Myometrial cell (primary cell): ENCODE results near the gene NADK. TPM values are rescaled to one million over a fixed set of nuclear protein-coding genes. Genes with fewer than 3 reads are reported as not detected.

ENCODE experiments used
- total RNA-seq: library from RNA; depleted of rRNA; stranded (reverse); fragments of >200 nt; gene quantifications from 2 replicates; pipeline ENCODE4 v1.2.3, GENCODE V29; 2015

Gene NADK
- total RNA-seq: 38.1 and 45.0 TPM in 2 replicates

DNA sequence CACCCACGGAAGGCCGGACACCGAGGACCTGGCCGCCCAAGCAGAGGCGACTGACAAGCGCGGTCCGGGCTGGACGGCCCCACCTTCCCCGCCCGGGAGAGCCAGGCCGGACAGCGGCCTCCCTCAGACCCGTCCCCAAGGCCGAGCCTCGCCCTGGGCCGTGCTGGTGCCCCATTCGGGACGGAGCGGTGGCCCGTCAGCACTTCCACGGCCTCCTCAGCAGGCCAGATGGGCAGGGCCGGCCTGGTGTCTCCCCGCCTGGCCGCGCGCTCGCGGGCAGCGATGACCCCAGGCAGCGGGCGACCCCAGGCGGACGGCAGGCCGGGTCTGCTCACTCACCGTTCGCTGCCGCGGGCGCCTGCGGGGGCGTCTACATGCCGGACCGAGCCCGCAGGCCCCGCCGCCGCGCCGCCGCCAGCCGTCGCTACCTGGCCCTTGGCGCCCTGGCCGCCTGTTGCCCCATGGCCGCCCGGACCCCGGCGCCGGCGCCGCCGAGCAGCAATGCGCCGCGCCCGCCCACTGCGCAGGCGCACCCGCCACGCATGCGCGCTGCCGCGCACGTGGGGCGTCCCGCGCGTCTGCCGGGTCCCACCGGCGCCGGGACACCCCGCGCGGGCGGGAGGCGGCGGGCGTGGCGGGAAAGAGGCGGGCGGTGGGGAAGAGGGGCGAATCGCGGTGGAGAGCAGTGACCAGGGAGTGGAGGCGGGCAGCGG, at the start of gene NADK:
NADK (minus strand) TSS at position 521 of the 713 bp plus-strand sequence. CDS start 13,064 bp downstream, outside the sequence.

GRCh38 chr1:1724035-1724864, 54.0 kb downstream of the NADK start, which contains the start of gene CDK11A:
Gene CDK11A, minus strand, starts transcription at chr1:1724357. Its CDS starts 1,539 bp downstream, at chr1:1722818.

Other genes with a start within 250 kb of the NADK start
- gene TMEM240, start 237.8 kb downstream of the NADK start, total RNA-seq: 18.3 and 20.5 TPM in 2 replicates
- 104 and 107 TPM in 2 replicates for gene SSU72, start 203.6 kb downstream of the NADK start, total RNA-seq
- gene FNDC10, start 178.3 kb downstream of the NADK start, total RNA-seq: 0.86 and 1.4 TPM in 2 replicates
- 24.3 and 33.2 TPM in 2 replicates for gene MIB2, start 163.0 kb downstream of the NADK start, total RNA-seq
- 0.58 and 19.3 TPM in 2 replicates for gene MMP23B, start 146.3 kb downstream of the NADK start, total RNA-seq
- gene CDK11B, start 119.5 kb downstream of the NADK start, total RNA-seq: 9.5 and 11.3 TPM in 2 replicates
- gene SLC35E2B, start 85.7 kb downstream of the NADK start, total RNA-seq: 18.2 and 24.6 TPM in 2 replicates
- gene CDK11A, start 54.1 kb downstream of the NADK start, total RNA-seq: 6.9 and 11.8 TPM in 2 replicates
- gene GNB1, start 112.6 kb upstream of the NADK start, total RNA-seq: 135 and 138 TPM in 2 replicates
- gene CALML6, start 136.8 kb upstream of the NADK start, total RNA-seq: not detected in 2 replicates
- not detected in 2 replicates for gene TMEM52, start 140.8 kb upstream of the NADK start, total RNA-seq
- gene CFAP74, start 225.3 kb upstream of the NADK start, total RNA-seq: not detected in 2 replicates
- not detected in 2 replicates for gene GABRD, start 240.9 kb upstream of the NADK start, total RNA-seq